Fibroblast of upper back skin (primary cell): ENCODE measurements around the gene DSTN.

Source experiments
- DNase-seq: peaks from one replicate; pipeline ENCODE4 v3.0.0-alpha.2; 2013

The DSTN gene

GRCh38 chr20:17625246-17626051 lies 55.6 kb downstream of the DSTN start:
- DNase-seq = no peak

GRCh38 chr20:17626217-17627007 lies 56.5 kb downstream of the DSTN start:
- no peak for DNase-seq

DNA sequence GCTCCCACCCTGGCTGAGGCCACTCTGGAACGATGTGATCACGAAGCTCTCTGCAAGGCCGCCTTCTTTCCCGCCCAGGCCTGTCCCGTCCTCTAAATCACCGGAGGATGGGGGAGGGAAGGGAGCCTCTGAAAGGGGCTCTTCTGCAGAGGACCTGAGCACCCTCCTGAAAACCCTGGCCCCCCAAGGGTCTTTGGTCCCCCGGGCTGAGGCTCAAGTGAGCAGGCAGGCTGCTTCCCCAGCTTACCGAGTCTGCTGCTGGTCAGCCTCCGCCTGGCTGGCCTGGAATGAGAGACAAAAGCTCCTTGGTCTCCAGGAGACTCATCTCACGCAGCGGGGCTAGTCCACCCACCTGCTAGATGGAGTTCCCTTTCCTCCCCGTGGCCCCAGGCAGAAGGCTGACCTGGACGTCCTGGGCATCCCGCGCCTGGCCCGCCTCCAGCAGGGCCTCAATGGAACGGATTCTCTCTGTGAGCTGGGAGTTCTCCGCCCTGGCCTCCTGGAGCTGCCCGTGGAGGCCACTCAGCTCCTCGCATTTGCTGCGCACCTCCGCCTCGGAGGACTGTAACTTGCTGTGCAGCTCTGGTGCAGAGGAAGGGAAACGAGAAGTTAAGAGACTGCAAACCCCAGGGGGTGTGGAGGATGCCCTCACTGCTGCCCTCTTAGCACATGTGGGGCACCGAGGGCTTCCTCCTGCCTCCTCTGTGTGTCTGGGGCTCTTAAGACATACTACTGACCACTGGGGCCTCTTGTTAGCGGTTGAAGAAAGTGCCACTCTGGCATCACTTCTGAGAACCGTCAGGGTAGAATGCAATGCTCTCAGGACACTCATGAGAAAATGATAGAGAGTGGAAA lies 57.5 kb downstream of the DSTN start:
- DNase-seq = no peak

DNA sequence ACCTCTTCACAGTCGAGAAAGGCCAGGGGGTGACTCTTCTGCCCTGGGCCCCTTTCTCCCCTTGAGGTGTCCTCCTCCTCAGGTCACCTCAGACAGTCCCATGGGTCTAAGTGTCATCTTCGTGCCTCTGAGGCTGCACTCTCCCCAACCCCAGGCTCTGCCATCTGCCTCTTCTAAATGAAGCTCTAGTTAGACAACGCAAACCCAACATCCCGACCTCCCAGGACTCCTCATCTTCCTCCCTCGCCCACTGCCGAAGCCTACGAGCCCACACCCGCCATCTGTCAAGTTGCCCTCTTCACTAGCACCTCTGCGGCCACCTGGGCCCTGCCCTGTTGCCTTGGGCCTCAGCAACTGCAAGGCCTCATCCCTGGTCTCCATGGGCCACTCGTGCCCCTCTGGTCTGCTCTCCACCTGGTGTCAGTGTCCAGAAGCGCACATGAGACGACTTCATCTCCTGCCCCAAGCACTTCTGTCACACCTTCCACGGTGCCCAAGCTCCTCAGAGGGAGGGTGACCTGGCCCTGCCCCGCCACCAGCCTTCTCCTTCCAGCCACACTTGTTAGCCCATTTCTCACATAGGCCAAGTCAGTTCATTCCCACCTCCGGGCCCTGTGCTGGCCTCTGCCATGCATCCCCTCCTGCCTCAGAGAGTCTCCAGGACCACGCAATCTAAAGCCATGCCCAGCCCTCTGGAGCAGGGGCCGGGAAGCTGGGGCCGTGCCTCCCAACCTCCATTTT lies 58.4 kb downstream of the DSTN start:
- DNase-seq = no peak

GRCh38 chr20:17629025-17629424 lies 59.1 kb downstream of the DSTN start:
- DNase-seq = no peak

GRCh38 chr20:17629678-17630089 lies 59.8 kb downstream of the DSTN start:
- DNase-seq = no peak

DNA sequence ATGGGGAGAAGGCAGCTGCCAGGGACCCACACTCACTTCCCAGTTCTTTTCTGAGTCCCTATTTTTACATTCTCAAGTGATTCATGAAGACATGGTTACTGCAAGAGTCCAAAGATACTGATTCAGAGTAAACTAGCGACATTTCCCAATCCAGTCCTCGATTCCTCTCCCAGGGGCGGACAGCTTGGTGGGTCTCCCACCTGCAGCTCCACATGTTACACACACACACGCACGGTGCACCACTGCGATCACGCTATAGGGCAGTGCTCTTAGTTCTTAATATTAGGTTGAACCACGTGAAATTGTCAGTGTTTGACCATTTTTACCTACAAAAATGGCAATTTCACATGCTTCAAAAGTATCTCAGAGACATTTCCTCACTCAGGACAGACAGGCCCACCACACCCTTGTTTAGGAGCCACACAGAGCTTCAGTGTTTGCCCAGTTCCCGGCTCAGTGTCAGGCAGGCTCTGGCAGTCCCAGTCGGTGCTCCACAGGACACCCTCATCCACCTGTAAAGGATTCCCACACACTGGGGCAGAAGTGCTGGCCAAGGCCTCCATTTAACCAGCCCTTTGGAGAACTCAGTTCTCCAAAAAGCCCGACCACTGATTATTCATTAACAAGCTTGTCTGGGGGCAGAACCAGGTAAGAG lies 60.4 kb downstream of the DSTN start:
- no peak for DNase-seq

DNA sequence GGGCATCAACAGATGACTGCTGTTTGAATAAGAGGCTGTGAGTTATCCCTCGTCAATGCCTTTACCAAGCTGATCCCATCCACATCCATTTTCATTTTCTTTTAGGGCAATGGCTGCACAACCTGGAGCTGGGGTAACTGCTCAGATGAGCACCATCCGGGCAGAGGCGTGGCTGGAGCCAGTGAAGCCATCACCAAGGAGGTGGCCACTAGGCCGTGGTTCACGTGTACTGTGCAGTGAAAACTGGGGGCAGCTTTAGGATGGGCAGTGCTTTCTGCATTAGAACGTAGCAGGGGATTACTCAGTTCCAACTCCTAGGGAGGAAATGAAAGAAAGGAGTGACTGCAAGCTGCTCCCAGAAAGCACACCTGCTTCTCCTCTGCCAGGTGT lies 60.9 kb downstream of the DSTN start:
- DNase-seq = no peak

DNA sequence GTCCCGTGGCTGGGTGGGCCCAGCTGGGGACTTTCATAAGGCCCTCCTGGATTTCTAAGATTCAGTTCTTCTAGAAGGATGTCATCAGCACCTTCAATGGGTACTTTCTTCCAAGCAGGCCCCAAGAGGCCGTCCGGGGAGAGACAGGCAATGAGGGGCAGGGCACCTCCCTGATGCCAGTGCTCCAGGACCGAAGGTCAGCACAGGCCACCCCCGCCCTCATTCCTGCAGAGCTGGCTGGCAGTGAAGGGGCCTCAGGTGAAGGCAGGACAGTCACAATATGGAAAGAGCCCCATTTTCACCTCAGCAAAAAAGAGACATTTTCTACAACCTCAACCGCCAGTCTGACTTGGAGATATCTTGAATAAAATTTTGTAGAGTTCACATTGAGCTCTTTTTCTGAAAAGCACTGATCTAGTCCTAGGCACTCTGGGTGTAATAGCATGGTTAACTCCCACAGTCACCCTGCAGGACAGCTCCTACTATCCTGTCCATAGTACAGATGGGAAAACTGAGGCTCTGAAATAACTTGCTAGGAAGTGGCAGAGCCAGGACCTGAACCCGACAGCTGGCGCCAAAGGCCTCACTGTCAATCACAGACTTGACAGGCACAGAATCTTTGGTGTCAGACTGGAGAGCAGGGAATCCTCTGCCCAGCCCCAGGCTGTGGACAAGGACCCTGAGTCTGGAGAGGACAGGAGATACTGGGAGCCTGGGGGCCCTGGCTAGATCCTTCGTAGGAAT lies 61.9 kb downstream of the DSTN start:
- no peak for DNase-seq

DNA sequence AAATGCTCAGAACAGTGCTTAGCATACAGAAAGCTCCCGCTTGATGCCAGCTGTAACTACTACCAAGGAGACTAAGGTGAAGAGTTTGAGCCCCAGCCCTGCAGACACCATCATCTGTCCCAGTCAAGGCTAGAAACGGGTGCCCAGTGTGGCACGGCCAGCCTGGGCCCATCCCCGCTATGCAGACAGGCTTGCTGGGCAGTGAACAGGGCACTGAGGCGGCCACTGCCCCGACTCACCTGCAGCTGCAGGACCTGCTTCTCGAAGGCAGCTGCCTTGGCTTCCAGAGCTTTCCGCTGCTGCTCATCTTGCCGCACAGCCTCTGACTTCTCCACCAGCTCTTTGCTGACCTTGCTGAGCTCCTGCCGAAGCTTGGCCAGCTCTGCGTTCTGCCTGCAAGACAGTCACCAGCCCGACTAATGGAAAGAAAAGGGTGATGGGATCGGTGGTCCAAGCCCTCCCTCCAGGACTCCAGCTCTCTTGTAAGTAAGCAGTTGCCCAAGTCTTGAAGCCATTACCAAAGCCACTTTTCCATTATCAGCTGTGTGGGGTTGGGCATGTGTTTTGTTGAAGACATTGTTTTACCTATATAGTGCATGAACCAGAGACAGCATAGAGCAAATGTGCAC lies 63.5 kb downstream of the DSTN start:
- DNase-seq = no peak

DNA sequence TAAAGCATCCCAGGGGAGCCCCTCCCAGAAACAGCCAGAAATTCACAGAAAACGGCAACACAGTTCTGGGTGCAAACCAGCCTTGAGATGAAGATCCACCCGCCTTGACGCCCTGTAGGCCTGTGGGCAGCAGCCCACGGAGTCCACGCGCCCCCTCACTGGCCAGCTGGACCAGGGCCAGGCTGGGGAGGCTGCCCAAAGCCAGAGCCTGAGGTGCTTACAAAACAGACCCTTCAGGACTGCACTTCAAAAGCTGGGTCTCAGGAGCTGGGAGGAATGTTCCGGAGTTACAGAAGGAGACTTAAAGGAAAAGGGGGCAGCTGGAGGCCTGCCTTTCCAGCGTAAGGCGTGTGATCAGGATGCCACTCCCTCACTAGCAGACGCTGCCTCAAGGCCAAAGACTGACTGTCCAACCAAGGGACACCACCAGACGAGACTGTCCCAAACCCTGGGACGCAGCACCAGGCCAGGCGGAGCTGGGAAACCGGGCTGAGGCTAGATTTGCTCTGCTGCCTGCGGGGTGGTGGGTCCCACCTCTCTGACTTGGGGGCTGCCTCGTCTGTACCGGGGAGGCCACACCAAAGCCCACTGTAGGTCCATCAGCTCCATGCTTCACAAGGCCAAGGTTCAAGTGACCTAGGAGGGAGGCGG lies 64.1 kb downstream of the DSTN start:
- DNase-seq = no peak

DNA sequence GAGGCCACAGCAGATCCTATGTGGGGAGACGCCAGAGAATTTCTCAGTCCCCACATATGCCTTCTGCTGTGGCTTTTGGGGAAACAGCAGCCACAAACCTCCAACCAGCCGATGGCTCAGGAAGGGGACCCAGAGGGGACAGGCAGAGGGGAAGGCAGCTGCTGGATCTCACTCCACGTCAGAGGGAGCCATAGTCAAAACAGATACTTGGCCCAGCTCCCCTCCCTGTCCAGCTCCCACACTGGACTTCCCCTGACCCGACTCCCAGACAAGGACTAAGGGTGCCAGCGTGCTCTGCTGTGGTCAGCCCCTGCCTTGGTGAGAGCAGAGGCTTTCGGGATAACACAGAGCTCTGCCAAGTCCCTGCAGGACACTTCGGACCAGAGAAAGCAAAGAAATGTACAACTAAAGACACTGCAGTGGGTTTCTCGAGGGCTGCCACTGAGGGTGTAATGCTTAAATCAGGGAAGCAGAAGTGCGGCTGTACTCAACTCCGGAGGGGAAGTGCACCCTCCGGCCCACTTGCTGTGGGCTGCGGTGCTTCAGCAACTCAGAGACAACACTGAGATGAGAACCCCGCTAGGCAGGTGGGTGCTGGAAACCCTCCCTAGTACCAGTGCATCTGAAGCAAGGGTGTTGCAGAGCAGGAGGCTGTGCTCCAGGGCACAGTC lies 64.9 kb downstream of the DSTN start:
- no peak for DNase-seq

DNA sequence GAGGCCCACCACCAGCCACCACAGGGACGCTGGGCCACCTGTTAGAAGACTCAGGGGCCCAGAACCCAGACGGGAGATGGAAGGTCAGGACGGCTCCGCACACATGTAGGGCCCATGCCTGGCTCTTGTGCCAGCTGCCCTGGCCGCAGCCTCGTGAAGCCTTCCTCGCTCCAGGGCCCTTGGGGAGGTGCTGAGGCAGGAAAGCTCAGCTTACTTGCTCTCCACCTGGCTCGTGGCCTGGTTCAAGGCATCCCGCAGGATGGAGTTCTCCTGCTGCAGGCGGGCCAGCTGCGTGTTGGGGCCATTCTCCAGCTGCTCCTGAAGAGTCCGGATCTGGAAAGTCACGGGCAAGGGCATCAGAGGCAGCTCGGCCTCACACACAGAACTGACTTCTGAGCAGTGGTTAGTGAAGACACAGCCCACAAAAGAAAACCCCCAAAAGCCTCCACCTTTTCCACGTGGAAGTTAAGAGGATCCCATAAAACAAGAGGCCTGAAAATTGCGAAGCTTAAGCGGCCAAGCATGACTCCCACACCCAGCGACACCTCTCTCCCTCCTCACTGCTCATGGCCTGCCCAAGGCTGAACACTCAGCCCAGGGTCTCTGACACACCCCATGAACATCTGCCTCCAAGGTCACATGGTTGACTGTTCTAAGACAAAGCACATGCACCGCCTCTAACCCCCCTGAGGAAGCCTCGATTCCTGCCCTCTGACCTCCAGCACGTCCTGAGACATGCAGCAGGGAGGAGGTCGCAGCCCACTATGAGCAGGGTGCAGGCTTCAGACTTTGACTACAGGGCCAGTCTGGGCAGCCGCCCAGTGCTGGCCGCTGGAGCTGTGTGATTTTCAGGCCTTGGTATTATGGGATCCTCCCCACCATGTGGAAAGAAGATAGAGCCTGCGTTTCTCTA lies 65.7 kb downstream of the DSTN start:
- DNase-seq = no peak

GRCh38 chr20:17636523-17637412 lies 66.9 kb downstream of the DSTN start:
- DNase-seq = no peak

DNA sequence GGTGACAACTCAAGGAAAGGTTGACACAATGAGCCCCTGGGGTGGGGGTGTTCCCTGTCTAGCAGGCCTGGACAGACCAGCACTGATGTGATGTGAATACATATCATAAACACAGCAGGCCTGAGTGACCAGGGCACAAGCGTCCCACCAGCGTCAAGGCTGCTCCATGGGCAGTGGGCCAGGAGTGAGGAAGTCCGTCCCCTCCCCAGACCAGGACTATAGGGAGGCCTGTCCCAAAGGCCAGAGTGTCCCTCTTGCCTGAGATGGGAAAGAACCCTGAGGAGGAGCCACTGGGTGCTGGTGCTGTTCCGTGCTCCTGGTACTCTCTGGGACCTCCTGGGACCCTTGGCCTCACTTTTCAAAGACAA lies 67.5 kb downstream of the DSTN start:
- no peak for DNase-seq

GRCh38 chr20:17637985-17638640 lies 68.2 kb downstream of the DSTN start:
- DNase-seq = no peak

DNA sequence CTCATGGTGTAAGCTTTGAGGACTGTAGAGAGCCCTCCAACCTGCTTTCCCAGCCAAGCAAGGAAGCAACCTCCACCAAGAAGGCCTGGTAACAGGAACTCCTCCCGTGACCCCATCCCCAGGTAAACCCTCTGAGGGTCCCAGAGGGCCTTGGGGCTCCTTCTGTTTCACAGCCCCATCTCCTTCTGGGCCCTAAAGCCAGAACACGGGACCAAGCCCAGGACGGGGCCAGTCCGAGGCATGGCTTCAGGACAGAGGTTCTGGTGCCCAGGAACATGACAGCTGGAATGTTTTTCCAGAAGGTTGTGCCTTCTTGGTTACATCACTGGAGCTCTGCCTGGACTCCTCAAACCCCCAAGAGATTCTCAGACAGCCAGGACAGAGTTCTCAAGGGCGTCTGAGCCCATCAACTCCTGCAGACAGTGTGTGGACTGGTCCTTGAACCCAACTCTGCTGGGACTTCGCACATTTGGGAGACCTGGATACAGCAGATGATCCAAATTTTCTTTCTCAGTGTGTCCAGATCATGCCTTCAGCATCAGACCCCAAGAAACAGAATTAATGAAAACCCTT lies 69.0 kb downstream of the DSTN start:
- DNase-seq = no peak
